Fibroblast of lung (primary cell): ENCODE results near the gene DUSP7. TPM values are rescaled to one million over a fixed set of nuclear protein-coding genes. Genes with fewer than 3 reads are reported as not detected.
A peak's percentile ranks its signal among the peaks of the same experiment; 100 is the strongest.

Experiments used
- DNase-seq, 2 donors: peaks; one replicate each; pipeline versions ENCODE4 v3.0.0 to v3.0.0-alpha.2; 2010; ENCODE audit warnings: low read depth in 2 of 2
- H2AFZ ChIP-seq: 2 replicates; pipeline ENCODE4 v1.5.1; 2012; ENCODE audit warnings: low read length, control low read depth, inconsistent platforms
- H3K27ac ChIP-seq: 2 replicates; pipeline ENCODE4 v1.5.1; 2011; ENCODE audit warnings: low read length, control low read depth; ENCODE audit not compliant: insufficient read depth
- H3K27me3 ChIP-seq: 2 replicates; pipeline ENCODE4 v1.5.1; 2011; ENCODE audit warnings: mild to moderate bottlenecking, low read length; ENCODE audit not compliant: control insufficient read depth, insufficient read depth
- H3K36me3 ChIP-seq: 2 replicates; pipeline ENCODE4 v1.5.1; 2011; ENCODE audit warnings: low read length; ENCODE audit not compliant: control insufficient read depth, insufficient read depth
- H3K4me1 ChIP-seq: 2 replicates; pipeline ENCODE4 v1.5.1; 2011; ENCODE audit warnings: low read length; ENCODE audit not compliant: control insufficient read depth, insufficient read depth; ENCODE audit errors: extremely low read depth
- H3K4me2 ChIP-seq: 2 replicates; pipeline ENCODE4 v1.5.1; 2011; ENCODE audit warnings: low read length, control low read depth; ENCODE audit not compliant: insufficient read depth; ENCODE audit errors: extremely low read depth
- H3K4me3 ChIP-seq, 4 experiments: fragments of 200-600 bp in 1 of 4; sonication (generic) in 1 of 4; replicated peaks in 1 of 4; 2 replicates each; pipeline ENCODE4 v1.5.1; 2011 to 2016; ENCODE audit warnings: low read length in 4 of 4, low read depth in 3 of 4, mild to moderate bottlenecking in 3 of 4, control low read depth in 2 of 4, inconsistent platforms in 1 of 4, mixed read lengths in 1 of 4; ENCODE audit not compliant: insufficient read depth in 1 of 4; ENCODE audit errors: control extremely low read depth in 1 of 4
- H3K79me2 ChIP-seq: 2 replicates; pipeline ENCODE4 v1.5.1; 2012; ENCODE audit warnings: mild to moderate bottlenecking, low read length, inconsistent platforms; ENCODE audit not compliant: control insufficient read depth, insufficient read depth
- H3K9ac ChIP-seq: 2 replicates; pipeline ENCODE4 v1.5.1; 2011; ENCODE audit warnings: mild to moderate bottlenecking, low read length, control low read depth; ENCODE audit not compliant: insufficient read depth
- H3K9me3 ChIP-seq: 2 replicates; pipeline ENCODE4 v1.5.1; 2012; ENCODE audit warnings: low read depth, low read length; ENCODE audit not compliant: control insufficient read depth, insufficient read depth
- H4K20me1 ChIP-seq: 2 replicates; pipeline ENCODE4 v1.5.1; 2011; ENCODE audit warnings: low read length; ENCODE audit not compliant: control insufficient read depth, insufficient read depth; ENCODE audit errors: extremely low read depth
- EZH2 ChIP-seq: IDR thresholded peaks from 2 replicates; pipeline ENCODE4 v1.5.1; 2012; ENCODE audit warnings: low read length, control low read depth, mild to moderate bottlenecking; ENCODE audit errors: missing control alignments
- polyA plus RNA-seq, 2 donors: library from polyadenylated mRNA; depleted of rRNA in 1 of 2; stranded (reverse) in 1 of 2; unstranded in 1 of 2; fragments of >200 nt; gene quantifications; 2 replicates each; pipeline ENCODE4 v1.2.1, GENCODE V29; 2011 to 2012; ENCODE audit warnings: missing spikeins in 1 of 2
- total RNA-seq: library from RNA; depleted of rRNA; stranded (reverse); fragments of >200 nt; gene quantifications from 2 replicates; pipeline ENCODE4 v1.2.1, GENCODE V29; 2014
- TF ChIP-seq, protein P1 (sequence below), 2 donors: IDR thresholded peaks in 1 of 2; conservative IDR thresholded peaks in 1 of 2; 1 replicate in 1 of 2; 2 replicates in 1 of 2; pipeline ENCODE4 v1.5.1; 2011 to 2012; ENCODE audit warnings: low read length in 2 of 2, control low read depth in 1 of 2, inconsistent platforms in 1 of 2, low read depth in 1 of 2, mild to moderate bottlenecking in 1 of 2

Gene DUSP7
- total and polyA plus RNA-seq, 2 donors (not counting 1 experiment from before 2014, with no cell fraction given) = 5.6 to 26.5 TPM

DNA sequence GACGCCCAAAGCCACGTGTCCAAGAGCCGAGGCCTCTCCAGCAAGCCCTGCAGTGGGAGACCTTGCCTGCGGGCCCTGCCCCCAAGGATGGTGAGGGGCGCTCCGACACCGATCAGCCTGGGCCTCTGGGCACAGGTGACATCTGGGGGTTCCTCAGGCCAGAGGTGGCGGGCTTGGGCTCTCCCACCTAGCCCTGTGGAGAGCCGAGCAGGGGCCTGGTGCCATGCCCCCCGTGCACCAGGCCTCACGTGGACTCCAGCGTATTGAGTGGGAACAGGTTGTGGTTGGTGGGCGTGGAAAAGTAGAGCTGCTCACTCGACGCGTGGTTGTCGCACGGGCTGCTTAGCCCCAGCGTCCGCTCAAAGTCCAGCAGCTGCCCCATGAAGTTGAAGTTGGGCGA lies 5.8 kb downstream of the DUSP7 start:
- Histone ChIP-seq H3K27me3 (no peaks in the 10 kb centered on the region), H3K79me2 (peaks cover 42% of the 10 kb centered on the region), H3K4me3 (no peak overlapping the region), H2AFZ (no peak overlapping the region), H3K4me1 (peaks cover 53% of the 10 kb centered on the region), H3K4me2 (no peak overlapping the region), H3K36me3 (peaks cover 34% of the 10 kb centered on the region), H4K20me1 (no peaks in the 10 kb centered on the region), H3K9me3 (no peaks in the 10 kb centered on the region), H3K9ac (no peak overlapping the region), H3K27ac (no peak overlapping the region)
- no peak for DNase-seq
- TF ChIP-seq, protein P1, sequence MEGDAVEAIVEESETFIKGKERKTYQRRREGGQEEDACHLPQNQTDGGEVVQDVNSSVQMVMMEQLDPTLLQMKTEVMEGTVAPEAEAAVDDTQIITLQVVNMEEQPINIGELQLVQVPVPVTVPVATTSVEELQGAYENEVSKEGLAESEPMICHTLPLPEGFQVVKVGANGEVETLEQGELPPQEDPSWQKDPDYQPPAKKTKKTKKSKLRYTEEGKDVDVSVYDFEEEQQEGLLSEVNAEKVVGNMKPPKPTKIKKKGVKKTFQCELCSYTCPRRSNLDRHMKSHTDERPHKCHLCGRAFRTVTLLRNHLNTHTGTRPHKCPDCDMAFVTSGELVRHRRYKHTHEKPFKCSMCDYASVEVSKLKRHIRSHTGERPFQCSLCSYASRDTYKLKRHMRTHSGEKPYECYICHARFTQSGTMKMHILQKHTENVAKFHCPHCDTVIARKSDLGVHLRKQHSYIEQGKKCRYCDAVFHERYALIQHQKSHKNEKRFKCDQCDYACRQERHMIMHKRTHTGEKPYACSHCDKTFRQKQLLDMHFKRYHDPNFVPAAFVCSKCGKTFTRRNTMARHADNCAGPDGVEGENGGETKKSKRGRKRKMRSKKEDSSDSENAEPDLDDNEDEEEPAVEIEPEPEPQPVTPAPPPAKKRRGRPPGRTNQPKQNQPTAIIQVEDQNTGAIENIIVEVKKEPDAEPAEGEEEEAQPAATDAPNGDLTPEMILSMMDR (conservative IDR thresholded peaks at IDR 0.05 in 1 of 2, IDR thresholded peaks at IDR 0.05 in 1 of 2; ENCODE audit: low read depth in 1 of 2, low read length in 2 of 2) = no peak
- no peak for TF ChIP-seq EZH2

DNA sequence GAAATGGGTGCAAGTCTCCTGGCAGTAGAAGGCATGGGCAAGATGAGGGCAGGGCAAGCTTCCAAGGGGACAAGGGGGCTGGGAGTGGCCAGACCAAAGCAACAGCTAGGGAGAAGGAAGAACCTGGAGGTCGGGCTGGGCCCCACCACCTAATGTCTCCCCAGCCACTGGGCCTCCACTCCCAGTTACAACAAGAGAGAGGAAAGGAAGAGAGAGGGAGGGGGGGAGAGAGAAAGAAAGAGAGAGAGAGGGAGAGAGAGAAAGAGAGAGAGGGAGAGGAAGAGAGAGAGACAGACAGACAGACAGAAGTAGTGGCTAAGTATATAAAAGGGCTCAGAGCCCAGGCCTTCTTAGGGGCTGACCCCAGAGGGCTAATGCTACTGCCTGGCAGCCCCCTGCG lies 6.9 kb downstream of the DUSP7 start:
- Histone ChIP-seq H3K4me3 (no peak overlapping the region), H3K79me2 (peaks cover 32% of the 10 kb centered on the region), H3K27ac (no peak overlapping the region), H3K9ac (no peak overlapping the region), H3K9me3 (no peaks in the 10 kb centered on the region), H3K4me1 (peaks cover 54% of the 10 kb centered on the region), H3K27me3 (no peaks in the 10 kb centered on the region), H2AFZ (no peak overlapping the region), H3K36me3 (peaks cover 34% of the 10 kb centered on the region), H4K20me1 (no peaks in the 10 kb centered on the region), H3K4me2 (no peak overlapping the region)
- no peak for DNase-seq
- TF ChIP-seq EZH2 = no peak
- TF ChIP-seq, protein P1 (conservative IDR thresholded peaks at IDR 0.05 in 1 of 2, IDR thresholded peaks at IDR 0.05 in 1 of 2; ENCODE audit: low read depth in 1 of 2, low read length in 2 of 2) = no peak

DNA sequence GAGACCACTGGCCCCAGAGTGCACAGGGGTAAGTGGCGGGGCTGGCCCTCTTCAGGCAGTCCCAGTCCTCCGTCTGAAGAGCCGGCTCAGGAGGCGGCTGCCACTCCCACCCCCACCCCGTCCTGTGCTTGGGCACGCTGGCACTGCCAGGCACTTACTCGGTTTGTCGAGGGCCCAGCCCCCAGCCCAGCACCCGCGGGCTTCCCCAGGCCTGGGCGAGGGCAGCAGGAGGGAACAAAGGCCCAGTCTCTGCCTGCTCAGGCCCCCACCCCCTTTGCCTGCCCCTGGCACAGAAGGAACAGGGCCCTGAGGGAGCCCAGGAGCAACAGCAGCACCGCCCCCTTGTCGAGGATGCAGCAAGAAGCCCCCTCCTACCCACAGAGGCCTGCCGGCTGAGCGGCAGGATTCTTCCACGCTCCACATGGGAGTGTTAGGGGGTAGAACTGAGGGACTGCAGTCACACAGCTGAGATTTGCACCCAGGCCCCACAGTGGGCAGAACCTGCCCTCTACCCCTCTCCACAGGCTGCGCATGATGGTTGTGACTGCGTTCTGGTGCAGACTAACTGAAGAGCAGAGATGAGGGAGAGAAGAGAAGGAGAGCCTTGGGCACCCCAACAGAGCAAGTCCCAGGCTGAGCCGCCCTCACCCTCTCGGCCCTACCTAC lies 8.9 kb downstream of the DUSP7 start:
- Histone ChIP-seq H3K36me3 (peaks cover 28% of the 10 kb centered on the region), H3K27ac (peak overlapping the region; percentile 98), H3K4me3 (no peak overlapping the region), H3K27me3 (no peaks in the 10 kb centered on the region), H3K4me1 (peaks cover 36% of the 10 kb centered on the region), H3K4me2 (no peak overlapping the region), H2AFZ (no peak overlapping the region), H4K20me1 (no peaks in the 10 kb centered on the region), H3K9me3 (no peaks in the 10 kb centered on the region), H3K9ac (peak overlapping the region; percentile 59), H3K79me2 (peaks cover 21% of the 10 kb centered on the region)
- peak in 1 of 2 donors; percentile 52 for DNase-seq
- no peak for TF ChIP-seq EZH2
